ENCODE measurements around the gene ERMN. TPM values are rescaled to one million over a fixed set of nuclear protein-coding genes. Genes with fewer than 3 reads are reported as not detected.
"Not testable (repeated sequence)": the region's sequence is repeated elsewhere in the genome, so short reads cannot be mapped to it uniquely, and the experiment has no call there.

The ERMN gene
- total RNA-seq, 3 donors from 2014 or later, result 1.4 to 2.2 (median 1.6) TPM

DNA sequence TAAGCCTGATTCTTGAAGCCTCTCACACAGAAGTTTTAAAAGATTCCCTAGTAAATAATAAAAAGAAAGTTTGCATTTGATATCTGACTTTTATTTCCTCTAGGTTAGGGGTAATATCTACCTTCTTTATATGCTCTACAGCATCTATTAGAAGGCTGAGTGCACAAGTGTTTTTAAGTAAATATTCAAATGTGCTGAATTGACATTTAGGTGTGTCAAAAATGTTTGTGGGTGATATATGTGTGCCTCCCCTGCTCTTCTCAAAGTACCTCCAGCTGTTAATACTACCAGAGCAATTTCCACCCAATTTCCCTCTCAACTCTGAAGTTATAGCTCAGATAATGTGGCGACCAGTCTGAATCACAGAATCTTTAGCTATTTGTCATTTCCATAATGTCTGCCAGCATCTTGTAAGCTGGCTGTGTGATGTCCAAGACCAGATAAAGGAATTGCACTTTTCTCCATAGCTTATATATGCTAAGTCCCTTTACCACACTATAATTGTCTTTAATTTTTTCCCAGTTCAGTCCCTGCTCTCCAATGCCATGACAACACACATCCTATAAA is 24.4 kb upstream of the ERMN start:
- intact Hi-C loops (cut with DNase I; ENCODE audit: low total_unique reads), result no loop called here

DNA sequence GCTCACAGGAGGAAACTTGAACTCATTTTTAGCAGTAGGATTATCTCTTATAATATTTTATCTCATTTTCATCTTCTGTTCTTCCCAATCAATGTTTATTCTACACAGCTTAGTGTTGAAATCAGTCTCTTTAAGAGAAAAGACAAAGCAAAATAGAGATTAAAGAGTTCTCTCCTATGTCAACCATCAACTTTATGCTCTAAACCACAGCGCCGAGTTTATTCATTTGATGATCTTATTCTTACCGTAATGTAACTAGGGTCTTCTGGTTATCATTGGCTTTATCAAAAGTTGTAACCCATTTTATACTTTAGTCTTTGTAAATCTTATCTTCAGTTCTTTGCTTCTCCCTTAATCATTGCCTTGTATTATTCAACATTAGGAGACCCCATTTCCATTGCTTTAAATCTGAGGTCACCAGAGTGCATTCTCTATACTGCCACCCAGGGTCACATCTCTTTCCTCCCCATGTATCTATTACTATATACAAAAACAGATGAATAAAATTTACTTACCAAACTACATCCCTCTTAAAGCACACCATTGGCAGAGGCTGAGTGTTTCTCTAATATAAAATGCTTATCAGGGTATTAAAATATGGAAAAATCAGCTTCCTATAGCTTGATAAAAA is 22.8 kb upstream of the ERMN start:
- Histone ChIP-seq H3K36me3 (no peaks in the 10 kb centered on the region), H3K4me3 (no peak overlapping the region), H3K27me3 (no peaks in the 10 kb centered on the region), H3K27ac (no peak overlapping the region), H3K9me3 (no peaks in the 10 kb centered on the region), H3K4me1 (no peaks in the 10 kb centered on the region)
- intact Hi-C loops (cut with DNase I; ENCODE audit: low total_unique reads), result no loop called here
- no peak for DNase-seq (ENCODE audit: low spot score in 2 of 2)
- TF ChIP-seq, protein P1, sequence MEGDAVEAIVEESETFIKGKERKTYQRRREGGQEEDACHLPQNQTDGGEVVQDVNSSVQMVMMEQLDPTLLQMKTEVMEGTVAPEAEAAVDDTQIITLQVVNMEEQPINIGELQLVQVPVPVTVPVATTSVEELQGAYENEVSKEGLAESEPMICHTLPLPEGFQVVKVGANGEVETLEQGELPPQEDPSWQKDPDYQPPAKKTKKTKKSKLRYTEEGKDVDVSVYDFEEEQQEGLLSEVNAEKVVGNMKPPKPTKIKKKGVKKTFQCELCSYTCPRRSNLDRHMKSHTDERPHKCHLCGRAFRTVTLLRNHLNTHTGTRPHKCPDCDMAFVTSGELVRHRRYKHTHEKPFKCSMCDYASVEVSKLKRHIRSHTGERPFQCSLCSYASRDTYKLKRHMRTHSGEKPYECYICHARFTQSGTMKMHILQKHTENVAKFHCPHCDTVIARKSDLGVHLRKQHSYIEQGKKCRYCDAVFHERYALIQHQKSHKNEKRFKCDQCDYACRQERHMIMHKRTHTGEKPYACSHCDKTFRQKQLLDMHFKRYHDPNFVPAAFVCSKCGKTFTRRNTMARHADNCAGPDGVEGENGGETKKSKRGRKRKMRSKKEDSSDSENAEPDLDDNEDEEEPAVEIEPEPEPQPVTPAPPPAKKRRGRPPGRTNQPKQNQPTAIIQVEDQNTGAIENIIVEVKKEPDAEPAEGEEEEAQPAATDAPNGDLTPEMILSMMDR (IDR thresholded peaks at IDR 0.05), result no peak
- no peak for TF ChIP-seq POLR2AphosphoS5 (IDR thresholded peaks at IDR 0.05)
- TF ChIP-seq POLR2A (IDR thresholded peaks at IDR 0.05), result no peak

More for the DNA sequence above, 24.4 kb upstream of the ERMN start:
- Histone ChIP-seq H3K27me3 (no peaks in the 10 kb centered on the region), H3K27ac (no peak overlapping the region), H3K4me1 (no peaks in the 10 kb centered on the region), H3K4me3 (no peak overlapping the region), H3K36me3 (no peaks in the 10 kb centered on the region), H3K9me3 (no peaks in the 10 kb centered on the region)
- TF ChIP-seq POLR2AphosphoS5 (IDR thresholded peaks at IDR 0.05) (no peak), POLR2A (IDR thresholded peaks at IDR 0.05) (no peak)
- TF ChIP-seq, protein P1 (IDR thresholded peaks at IDR 0.05), result no peak
- no peak for DNase-seq (ENCODE audit: low spot score in 2 of 2)

DNA sequence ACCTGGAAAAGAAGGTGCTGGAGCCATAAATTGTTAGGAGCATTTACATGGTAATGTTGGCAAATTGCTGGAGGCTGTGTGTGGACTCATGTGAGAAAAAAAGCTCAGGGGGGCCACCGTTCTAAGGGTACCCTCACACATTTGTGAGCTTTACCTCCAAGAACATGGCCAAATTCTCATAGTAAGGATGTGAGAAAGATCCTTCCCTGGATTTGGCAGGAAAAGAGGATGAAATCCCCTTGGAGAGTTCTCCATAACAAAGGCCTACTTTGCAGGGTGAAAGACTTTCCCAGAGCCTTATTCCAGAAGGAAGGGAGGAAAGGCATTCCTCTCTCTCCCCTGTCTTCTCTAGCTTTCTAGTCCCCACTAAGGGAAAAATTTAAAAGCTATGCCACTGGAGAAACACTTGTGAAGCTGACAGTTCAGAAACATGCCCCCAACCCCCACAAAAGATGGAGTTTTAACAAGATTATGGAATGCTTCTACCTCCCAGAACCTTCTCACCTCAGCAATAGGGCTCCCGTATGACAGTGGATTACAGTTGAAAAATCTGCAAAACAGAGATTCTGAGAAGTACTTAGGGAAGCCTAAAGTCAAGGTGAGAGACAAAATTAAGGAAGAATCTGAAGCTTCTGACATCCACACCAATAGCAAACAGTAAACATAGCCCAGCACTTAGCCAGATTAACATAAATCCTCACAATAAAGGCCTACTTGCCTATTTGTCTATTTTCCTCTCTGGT is 20.2 kb upstream of the ERMN start:
- H3K9me3 ChIP-seq, result no peaks in the 10 kb centered on the region
- H3K4me3 ChIP-seq, result no peak overlapping the region
- no peaks in the 10 kb centered on the region for H3K27me3 ChIP-seq
- intact Hi-C loops (cut with DNase I; ENCODE audit: low total_unique reads), result loop anchor here (2.0 kb wide), 1 partner anchor 75 kb away; no protein-coding TSS in a partner anchor
- no peaks in the 10 kb centered on the region for H3K4me1 ChIP-seq
- DNase-seq (ENCODE audit: low spot score in 2 of 2), result no peak
- no peak overlapping the region for H3K27ac ChIP-seq
- TF ChIP-seq, protein P1 (IDR thresholded peaks at IDR 0.05), result no peak
- no peak for TF ChIP-seq POLR2AphosphoS5 (IDR thresholded peaks at IDR 0.05)
- TF ChIP-seq POLR2A (IDR thresholded peaks at IDR 0.05), result no peak
- H3K36me3 ChIP-seq, result no peaks in the 10 kb centered on the region

DNA sequence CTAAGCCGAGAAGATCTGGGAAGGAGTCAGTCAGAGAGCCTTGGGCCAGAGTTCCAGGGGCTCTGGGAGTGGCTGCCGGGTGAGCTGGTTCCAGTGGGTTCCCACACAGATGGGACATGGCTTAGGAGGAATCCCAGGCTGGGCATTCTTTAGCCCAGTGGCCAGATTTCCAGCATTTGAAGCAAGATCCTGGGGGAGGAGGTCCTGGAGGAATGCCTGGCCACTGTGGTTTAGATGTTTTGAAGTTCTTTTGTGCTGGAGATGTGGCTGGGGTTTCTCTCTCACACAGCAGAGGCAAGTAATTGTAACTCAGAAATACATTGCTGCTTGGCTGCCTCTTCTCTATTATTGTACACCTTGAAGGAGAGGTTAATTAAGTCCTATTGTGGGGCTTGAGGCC is 15.8 kb upstream of the ERMN start:
- not testable (repeated sequence) for DNase-seq (ENCODE audit: low spot score in 2 of 2); H3K27me3 ChIP-seq; H3K27ac ChIP-seq; H3K4me3 ChIP-seq; H3K4me1 ChIP-seq; H3K36me3 ChIP-seq; H3K9me3 ChIP-seq
- intact Hi-C loops (cut with DNase I; ENCODE audit: low total_unique reads), result loop anchor here (5.0 kb wide), 1 partner anchor 1326 kb away; no protein-coding TSS in a partner anchor

DNA sequence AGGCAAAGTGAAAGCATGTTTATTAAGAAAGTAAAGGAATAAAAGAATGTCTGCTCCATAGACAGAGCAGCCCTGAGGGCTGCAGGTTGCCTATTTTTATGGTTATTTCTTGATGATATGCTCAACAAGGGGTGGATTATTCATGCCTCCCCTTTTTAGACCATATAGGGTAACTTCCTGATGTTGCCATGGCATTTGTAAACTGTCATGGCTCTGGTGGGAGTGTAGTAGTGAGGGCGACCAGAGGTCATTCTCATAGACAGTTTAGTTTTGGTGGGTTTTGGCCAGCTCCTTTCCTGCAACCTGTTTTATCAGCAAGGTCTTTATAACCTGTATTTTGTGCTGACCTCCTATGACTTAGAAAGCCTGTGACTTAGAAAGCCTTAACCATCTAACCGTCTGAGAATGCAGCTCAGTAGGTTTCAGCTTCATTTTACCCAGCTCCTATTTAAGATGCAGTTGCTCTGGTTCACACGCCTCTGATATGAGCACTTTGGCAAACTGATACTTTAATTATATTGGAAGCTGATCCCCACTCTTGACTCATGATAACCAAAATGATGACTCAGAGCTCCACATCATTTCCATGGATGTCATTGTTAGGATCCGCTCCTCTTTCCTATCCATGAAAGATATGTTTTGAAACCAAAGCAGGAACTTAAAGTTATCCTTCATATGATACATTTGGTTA is 14.5 kb upstream of the ERMN start:
- H3K36me3 ChIP-seq, result no peaks in the 10 kb centered on the region
- no peak overlapping the region for H3K27ac ChIP-seq
- H3K27me3 ChIP-seq, result no peaks in the 10 kb centered on the region
- H3K9me3 ChIP-seq, result no peaks in the 10 kb centered on the region
- no peak for DNase-seq (ENCODE audit: low spot score in 2 of 2)
- TF ChIP-seq POLR2A (IDR thresholded peaks at IDR 0.05) (no peak), POLR2AphosphoS5 (IDR thresholded peaks at IDR 0.05) (no peak)
- TF ChIP-seq, protein P1 (IDR thresholded peaks at IDR 0.05), result no peak
- no peak overlapping the region for H3K4me3 ChIP-seq
- intact Hi-C loops (cut with DNase I; ENCODE audit: low total_unique reads), result loop anchor here (5.0 kb wide), 1 partner anchor 1327 kb away; no protein-coding TSS in a partner anchor
- no peaks in the 10 kb centered on the region for H3K4me1 ChIP-seq

Data from breast epithelium (tissue), 4 donors.